Panc1 (cell line): ENCODE measurements around the gene BCORL1. TPM values are rescaled to one million over a fixed set of nuclear protein-coding genes. Genes with fewer than 3 reads are reported as not detected.

Experiments
- ATAC-seq: fragments of 200-7000 bp; cut with Tn5 transposase; 2 replicates; pipeline ENCODE4 v1.9.1; 2020; ENCODE audit warnings: mild to moderate bottlenecking, moderate library complexity
- BruUV-seq: library from RNA; stranded (reverse); fragments of 400-500 nt; replicated peaks from 2 replicates; lab custom pipeline; 2021; lab: Mats Ljungman, UMichigan
- CTCF ChIA-PET: fragments of 300-600 bp; sonication (Branson Sonifier 250); formaldehyde crosslinking; loops from one replicate; lab custom pipeline; 2022; ENCODE audit warnings: antibody characterized with exemption; lab: Charles Lee
- POLR2A ChIA-PET: fragments of 300-600 bp; sonication (Branson Sonifier 250); formaldehyde crosslinking; loops from one replicate; lab custom pipeline; 2022; ENCODE audit warnings: antibody characterized with exemption; lab: Charles Lee
- DNase-seq: peaks from one replicate; pipeline ENCODE4 v3.0.0-alpha.2; 2010; ENCODE audit warnings: low read depth, low spot score
- H3K27ac ChIP-seq: 2 replicates; pipeline ENCODE4 v1.5.1; 2011; ENCODE audit warnings: mild to moderate bottlenecking, low read length, inconsistent platforms
- H3K27me3 ChIP-seq: fragments of 200-500 bp; sonication (Bioruptor generic); 2 replicates; pipeline ENCODE4 v1.6.0; 2014; ENCODE audit warnings: low read length, inconsistent platforms; ENCODE audit not compliant: control insufficient read depth, insufficient read depth
- H3K36me3 ChIP-seq: fragments of 200-500 bp; sonication (Bioruptor generic); 2 replicates; pipeline ENCODE4 v1.5.1; 2014; ENCODE audit warnings: inconsistent platforms, mild to moderate bottlenecking, low read length, moderate library complexity; ENCODE audit not compliant: control insufficient read depth, insufficient read depth
- H3K4me1 ChIP-seq: 2 replicates; pipeline ENCODE4 v1.5.1; 2011; ENCODE audit warnings: inconsistent platforms, mild to moderate bottlenecking, low read length, moderate library complexity; ENCODE audit not compliant: control insufficient read depth, insufficient read depth
- H3K4me3 ChIP-seq, 2 experiments: 2 replicates each; pipeline ENCODE4 v1.5.1; 2011 to 2012; ENCODE audit warnings: low read depth in 2 of 2, low read length in 2 of 2, mild to moderate bottlenecking in 2 of 2, inconsistent platforms in 1 of 2, moderate library complexity in 1 of 2
- H3K9me3 ChIP-seq: fragments of 200-500 bp; sonication (Bioruptor generic); 2 replicates; pipeline ENCODE4 v1.5.1; 2014; ENCODE audit warnings: low read depth, mild to moderate bottlenecking, inconsistent platforms, low read length, moderate library complexity; ENCODE audit not compliant: control insufficient read depth, insufficient read depth
- POLR2AphosphoS5 ChIP-seq: IDR thresholded peaks from 2 replicates; pipeline ENCODE4 v1.6.1; 2012; ENCODE audit warnings: mild to moderate bottlenecking, low read depth, low read length, moderate library complexity
- SIN3A ChIP-seq: IDR thresholded peaks from 2 replicates; pipeline ENCODE4 v1.6.1; 2012; ENCODE audit warnings: low read depth, mild to moderate bottlenecking, low read length, moderate library complexity, borderline replicate concordance; ENCODE audit not compliant: insufficient read depth
- TCF7L2 ChIP-seq: IDR thresholded peaks from 2 replicates; pipeline ENCODE4 v1.6.1; 2011; ENCODE audit warnings: mild to moderate bottlenecking, low read depth, low read length, inconsistent platforms
- in situ Hi-C: cut with HindIII; loops from 2 replicates; pipeline ENCODE4 v1.10.0; 2016; ENCODE audit warnings: low sequenced_read_pairs, low pct_unique_long_range_greater_than_20kb
- intact Hi-C: fragments of 100-400 bp; cut with micrococcal nuclease; formaldehyde crosslinking; loops from one replicate; pipeline ENCODE4 v1.10.0; 2022; ENCODE audit not compliant: unreplicated experiment
- total RNA-seq: library from RNA; stranded (reverse); gene quantifications from one replicate; pipeline ENCODE4 v1.2.1, GENCODE V29; 2021; ENCODE audit not compliant: unreplicated experiment
- TF ChIP-seq, protein P1 (sequence below): fragments of 450-650 bp; IDR thresholded peaks from 2 replicates; pipeline ENCODE4 v1.5.1; 2017; ENCODE audit warnings: mild to moderate bottlenecking
- TF ChIP-seq, protein P2 (sequence below), 2 experiments: IDR thresholded peaks; 2 replicates each; pipeline ENCODE4 v1.6.1; 2011 to 2012; ENCODE audit warnings: low read depth in 2 of 2, control low read depth in 1 of 2, low read length in 1 of 2, mild to moderate bottlenecking in 1 of 2, moderate library complexity in 1 of 2; ENCODE audit not compliant: insufficient read depth in 1 of 2

Gene BCORL1
- total RNA-seq, 1 experiment from 2014 or later: 67.4 TPM

DNA sequence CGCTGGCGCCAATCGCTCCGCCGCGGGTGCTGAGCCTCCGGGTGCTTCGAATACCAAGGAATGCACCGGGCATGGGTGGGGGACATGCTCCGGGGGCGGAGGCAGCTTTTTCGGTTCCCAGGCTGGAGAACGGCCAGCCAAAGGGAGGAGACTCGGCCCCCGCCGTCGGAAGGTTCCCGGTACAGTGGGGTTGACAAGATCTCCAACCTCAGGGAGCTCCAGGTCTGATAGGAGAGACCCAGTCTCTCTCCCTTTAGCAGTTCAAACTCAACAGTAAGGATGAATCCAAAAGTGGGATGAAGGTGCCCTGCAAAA, 29.1 kb upstream of the BCORL1 start:
- POLR2A ChIA-PET: no interaction called here
- no peaks in the 10 kb centered on the region for H3K36me3 ChIP-seq

DNA sequence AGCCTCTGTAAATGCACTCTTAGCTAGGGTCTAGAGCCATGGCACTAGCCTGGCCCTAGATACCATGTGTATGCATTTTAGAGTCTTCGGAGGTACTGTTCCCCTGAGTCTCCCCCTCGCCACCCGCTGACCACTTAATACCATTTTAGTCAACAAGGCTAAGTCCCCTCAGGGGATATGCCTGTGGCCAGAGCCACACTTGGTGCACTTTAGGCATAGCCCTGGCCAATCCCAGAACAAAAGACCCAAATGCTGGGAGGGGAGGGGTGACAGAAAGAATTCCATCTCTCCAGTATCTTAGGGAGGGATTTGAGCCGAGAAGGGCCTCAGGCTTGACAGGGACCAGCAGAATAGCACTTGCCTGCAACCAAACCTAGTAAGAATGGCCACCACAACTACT, 28.6 kb upstream of the BCORL1 start:
- H3K27me3 ChIP-seq: no peaks in the 10 kb centered on the region
- TF ChIP-seq, protein P1, sequence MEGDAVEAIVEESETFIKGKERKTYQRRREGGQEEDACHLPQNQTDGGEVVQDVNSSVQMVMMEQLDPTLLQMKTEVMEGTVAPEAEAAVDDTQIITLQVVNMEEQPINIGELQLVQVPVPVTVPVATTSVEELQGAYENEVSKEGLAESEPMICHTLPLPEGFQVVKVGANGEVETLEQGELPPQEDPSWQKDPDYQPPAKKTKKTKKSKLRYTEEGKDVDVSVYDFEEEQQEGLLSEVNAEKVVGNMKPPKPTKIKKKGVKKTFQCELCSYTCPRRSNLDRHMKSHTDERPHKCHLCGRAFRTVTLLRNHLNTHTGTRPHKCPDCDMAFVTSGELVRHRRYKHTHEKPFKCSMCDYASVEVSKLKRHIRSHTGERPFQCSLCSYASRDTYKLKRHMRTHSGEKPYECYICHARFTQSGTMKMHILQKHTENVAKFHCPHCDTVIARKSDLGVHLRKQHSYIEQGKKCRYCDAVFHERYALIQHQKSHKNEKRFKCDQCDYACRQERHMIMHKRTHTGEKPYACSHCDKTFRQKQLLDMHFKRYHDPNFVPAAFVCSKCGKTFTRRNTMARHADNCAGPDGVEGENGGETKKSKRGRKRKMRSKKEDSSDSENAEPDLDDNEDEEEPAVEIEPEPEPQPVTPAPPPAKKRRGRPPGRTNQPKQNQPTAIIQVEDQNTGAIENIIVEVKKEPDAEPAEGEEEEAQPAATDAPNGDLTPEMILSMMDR: no peak
- TF ChIP-seq, protein P2, sequence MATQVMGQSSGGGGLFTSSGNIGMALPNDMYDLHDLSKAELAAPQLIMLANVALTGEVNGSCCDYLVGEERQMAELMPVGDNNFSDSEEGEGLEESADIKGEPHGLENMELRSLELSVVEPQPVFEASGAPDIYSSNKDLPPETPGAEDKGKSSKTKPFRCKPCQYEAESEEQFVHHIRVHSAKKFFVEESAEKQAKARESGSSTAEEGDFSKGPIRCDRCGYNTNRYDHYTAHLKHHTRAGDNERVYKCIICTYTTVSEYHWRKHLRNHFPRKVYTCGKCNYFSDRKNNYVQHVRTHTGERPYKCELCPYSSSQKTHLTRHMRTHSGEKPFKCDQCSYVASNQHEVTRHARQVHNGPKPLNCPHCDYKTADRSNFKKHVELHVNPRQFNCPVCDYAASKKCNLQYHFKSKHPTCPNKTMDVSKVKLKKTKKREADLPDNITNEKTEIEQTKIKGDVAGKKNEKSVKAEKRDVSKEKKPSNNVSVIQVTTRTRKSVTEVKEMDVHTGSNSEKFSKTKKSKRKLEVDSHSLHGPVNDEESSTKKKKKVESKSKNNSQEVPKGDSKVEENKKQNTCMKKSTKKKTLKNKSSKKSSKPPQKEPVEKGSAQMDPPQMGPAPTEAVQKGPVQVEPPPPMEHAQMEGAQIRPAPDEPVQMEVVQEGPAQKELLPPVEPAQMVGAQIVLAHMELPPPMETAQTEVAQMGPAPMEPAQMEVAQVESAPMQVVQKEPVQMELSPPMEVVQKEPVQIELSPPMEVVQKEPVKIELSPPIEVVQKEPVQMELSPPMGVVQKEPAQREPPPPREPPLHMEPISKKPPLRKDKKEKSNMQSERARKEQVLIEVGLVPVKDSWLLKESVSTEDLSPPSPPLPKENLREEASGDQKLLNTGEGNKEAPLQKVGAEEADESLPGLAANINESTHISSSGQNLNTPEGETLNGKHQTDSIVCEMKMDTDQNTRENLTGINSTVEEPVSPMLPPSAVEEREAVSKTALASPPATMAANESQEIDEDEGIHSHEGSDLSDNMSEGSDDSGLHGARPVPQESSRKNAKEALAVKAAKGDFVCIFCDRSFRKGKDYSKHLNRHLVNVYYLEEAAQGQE (IDR thresholded peaks at IDR 0.05; ENCODE audit: insufficient read depth in 1 of 2, low read depth in 2 of 2, low read length in 1 of 2): no peak
- TF ChIP-seq SIN3A: no peak
- no peak for TF ChIP-seq TCF7L2
- no peak for TF ChIP-seq POLR2AphosphoS5
- DNase-seq (no peak), ATAC-seq (no peak)
- no TSS peak for BruUV-seq
- intact Hi-C loops (no loop called here), in situ Hi-C loops (no loop called here)
- no peaks in the 10 kb centered on the region for H3K36me3 ChIP-seq
- no peak overlapping the region for H3K27ac ChIP-seq
- CTCF ChIA-PET: no interaction called here
- H3K9me3 ChIP-seq: no peaks in the 10 kb centered on the region
- peaks cover 27% of the 10 kb centered on the region for H3K4me1 ChIP-seq
- POLR2A ChIA-PET: interaction anchor here (0.6 kb wide), 1 partner anchor 39 kb away, joined by 3 read pairs; no protein-coding TSS in a partner anchor
- no peak overlapping the region for H3K4me3 ChIP-seq

More for the DNA sequence above, 29.1 kb upstream of the BCORL1 start:
- in situ Hi-C loops: no loop called here
- BruUV-seq: no TSS peak
- Histone ChIP-seq H3K9me3 (no peaks in the 10 kb centered on the region), H3K4me3 (no peak overlapping the region), H3K27me3 (no peaks in the 10 kb centered on the region), H3K27ac (no peak overlapping the region), H3K4me1 (peaks cover 25% of the 10 kb centered on the region)
- intact Hi-C loops: no loop called here
- DNase-seq: no peak
- TF ChIP-seq POLR2AphosphoS5: no peak
- TF ChIP-seq TCF7L2: no peak
- TF ChIP-seq, protein P1: no peak
- CTCF ChIA-PET: no interaction called here
- no peak for ATAC-seq
